ENCODE results near the gene UPF1. TPM values are rescaled to one million over a fixed set of nuclear protein-coding genes. Genes with fewer than 3 reads are reported as not detected.

Gene UPF1
- total RNA-seq, 4 donors from 2014 or later = 84.2 to 153 (median 91.9) TPM

DNA sequence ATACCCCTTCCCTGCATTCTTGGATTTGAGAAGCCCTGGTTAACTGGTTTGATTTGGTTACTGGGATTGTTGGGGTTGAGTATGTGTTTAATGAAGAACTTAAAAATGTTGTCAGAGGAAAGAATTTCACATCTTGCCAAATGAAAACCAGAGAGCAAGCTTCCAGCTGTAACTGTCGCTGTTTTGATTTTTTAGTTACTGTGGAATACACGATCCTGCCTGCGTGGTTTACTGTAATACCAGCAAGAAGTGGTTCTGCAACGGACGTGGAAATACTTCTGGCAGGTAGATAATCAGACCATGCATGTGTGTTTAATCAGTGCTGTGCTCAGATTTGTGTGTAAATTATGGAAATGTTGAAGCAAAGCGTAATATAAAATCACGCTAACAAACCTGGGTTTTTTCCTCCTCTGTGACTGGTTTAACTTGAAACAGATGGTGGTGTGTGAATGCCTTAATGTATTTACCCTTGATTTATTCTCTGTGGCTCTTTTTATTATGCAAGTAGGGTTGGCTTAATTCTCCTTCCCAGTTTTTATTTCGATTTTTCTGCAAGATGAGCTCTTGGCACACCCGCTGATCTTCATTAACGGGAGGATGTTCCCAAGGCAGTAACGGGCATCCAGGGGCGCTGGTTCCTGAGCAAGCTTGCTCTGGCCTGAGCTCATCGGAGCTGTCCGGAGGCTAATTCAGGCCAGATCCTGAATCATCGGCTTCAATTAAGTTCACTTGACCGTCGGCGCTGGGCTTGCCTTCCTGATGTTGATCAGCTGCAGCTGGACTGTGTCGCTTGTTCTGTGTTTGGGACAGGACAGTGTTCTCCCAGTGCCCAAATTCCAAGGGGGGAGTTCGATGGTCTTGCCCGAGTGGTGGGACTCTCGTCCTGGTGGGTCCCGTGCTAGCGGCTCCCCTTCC, 16.0 kb downstream of the UPF1 start:
- H3K27me3 ChIP-seq = no peaks in the 10 kb centered on the region
- intact Hi-C loops (cut with DNase I; ENCODE audit: low total_unique reads) = loop anchor here (5.0 kb wide), 1 partner anchor 256 kb away; no protein-coding TSS in a partner anchor
- H3K4me3 ChIP-seq = no peak overlapping the region
- in situ Hi-C loops (cut with MboI; ENCODE audit: low pct_ligation_motif_present in 1 of 4, low pct_unique_long_range_greater_than_20kb in 1 of 4, low sequenced_read_pairs in 3 of 4) = loop anchor here in 3 of 4 donors (10.0 to 25.0 kb wide), 3 partner anchors 253 to 386 kb away; partner anchors contain the start of gene REX1BD (in 2 of the 3)
- peak overlapping the region; percentile 53 to 78 (median 69) for H3K27ac ChIP-seq
- H3K36me3 ChIP-seq = peaks cover 0 to 27% (median 11%) of the 10 kb centered on the region in 4 donors
- DNase-seq = no peak
- peaks cover 20 to 44% (median 36%) of the 10 kb centered on the region in 4 donors for H3K4me1 ChIP-seq
- TF ChIP-seq POLR2A (IDR thresholded peaks at IDR 0.05) = no peak
- TF ChIP-seq CTCF (IDR thresholded peaks at IDR 0.05) = no peak
- TF ChIP-seq EP300 (IDR thresholded peaks at IDR 0.05; ENCODE audit: low read depth) = no peak
- no peak for TF ChIP-seq POLR2AphosphoS5 (IDR thresholded peaks at IDR 0.05)
- H3K9me3 ChIP-seq = no peaks in the 10 kb centered on the region
- 79 to 80% methylated on average over 3 to 24 of the region's 24 CpGs for WGBS, 2 donors (ENCODE audit: low coverage in 1 of 2)

DNA sequence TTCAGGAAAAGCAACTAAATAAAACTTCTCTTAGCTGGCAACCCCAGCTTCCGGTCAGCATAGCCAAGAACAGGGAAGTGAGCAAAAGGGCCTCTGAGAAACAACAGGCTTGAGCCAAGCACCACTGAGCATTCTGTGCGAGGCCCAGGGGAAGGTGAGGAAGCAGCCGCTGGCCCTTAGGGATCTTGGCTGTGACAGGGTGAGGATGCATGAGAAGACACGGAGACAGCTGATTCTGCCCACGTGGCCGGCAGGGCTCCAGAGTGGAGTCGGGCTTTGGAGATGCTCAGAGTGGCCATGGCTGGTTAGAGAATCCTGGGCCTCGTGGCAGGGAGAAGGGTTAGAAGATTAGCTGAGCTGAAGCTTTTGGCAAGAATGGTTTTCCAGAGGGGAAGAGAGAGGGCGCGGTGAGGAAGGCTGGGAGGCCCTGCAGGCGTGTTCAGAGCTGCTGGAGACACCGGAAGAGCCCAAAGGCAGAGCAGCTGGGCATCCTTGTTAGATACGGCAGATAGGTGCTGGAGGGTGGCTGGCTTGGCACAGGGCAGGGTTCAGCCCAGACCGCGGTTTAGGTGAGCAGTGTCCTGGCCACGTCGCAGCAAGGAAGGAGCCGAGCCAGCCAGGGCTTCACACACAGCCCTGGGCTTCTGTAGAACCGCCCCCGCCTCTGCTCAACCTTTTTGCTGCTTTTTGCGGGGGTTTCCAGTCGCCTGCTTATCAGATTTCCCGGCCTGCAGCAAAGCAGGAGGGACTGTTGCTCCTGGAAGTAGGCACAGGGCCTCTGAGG, 17.3 kb downstream of the UPF1 start:
- intact Hi-C loops (cut with DNase I; ENCODE audit: low total_unique reads) (loop anchor here (5.0 kb wide), 1 partner anchor 257 kb away; no protein-coding TSS in a partner anchor), in situ Hi-C loops (cut with MboI; ENCODE audit: low pct_ligation_motif_present in 1 of 4, low pct_unique_long_range_greater_than_20kb in 1 of 4, low sequenced_read_pairs in 3 of 4) (loop anchor here in 3 of 4 donors (10.0 to 25.0 kb wide), 3 partner anchors 254 to 387 kb away; partner anchors contain the start of gene REX1BD (in 2 of the 3))
- DNase-seq = peak; percentile 49
- Histone ChIP-seq H3K4me3 (no peak overlapping the region), H3K4me1 (peaks cover 20 to 40% (median 34%) of the 10 kb centered on the region in 4 donors), H3K27ac (peak overlapping the region; percentile 53 to 78 (median 69)), H3K9me3 (no peaks in the 10 kb centered on the region), H3K27me3 (no peaks in the 10 kb centered on the region), H3K36me3 (peaks cover 0 to 32% (median 16%) of the 10 kb centered on the region in 4 donors)
- 72 to 89% methylated on average over 7 to 23 of the region's 23 CpGs for WGBS, 2 donors (ENCODE audit: low coverage in 1 of 2)
- TF ChIP-seq EP300 (IDR thresholded peaks at IDR 0.05; ENCODE audit: low read depth) = no peak
- TF ChIP-seq POLR2AphosphoS5 (IDR thresholded peaks at IDR 0.05) = peak in 1 of 3 donors; percentile 8

DNA sequence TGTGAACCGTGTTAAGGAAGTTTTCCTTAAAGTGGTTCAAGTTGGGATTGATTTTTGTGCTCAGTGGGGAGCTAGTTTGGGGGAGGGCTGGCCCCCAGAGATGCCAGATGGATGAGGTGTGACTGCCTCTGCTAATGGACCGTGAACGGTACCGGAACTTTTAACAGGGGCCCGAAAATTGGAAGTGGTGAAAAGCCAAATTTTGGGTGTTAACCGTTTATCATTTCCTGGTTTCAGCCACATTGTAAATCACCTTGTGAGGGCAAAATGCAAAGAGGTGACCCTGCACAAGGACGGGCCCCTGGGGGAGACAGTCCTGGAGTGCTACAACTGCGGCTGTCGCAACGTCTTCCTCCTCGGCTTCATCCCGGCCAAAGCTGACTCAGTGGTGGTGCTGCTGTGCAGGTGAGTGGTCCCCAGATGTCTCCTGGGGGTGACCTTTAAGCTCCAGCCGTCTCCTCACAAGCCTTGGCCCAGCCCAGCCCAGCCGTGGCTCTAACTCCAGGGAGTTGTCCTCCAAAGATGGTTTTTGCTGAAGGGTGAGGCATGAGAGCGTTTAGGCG, 18.2 kb downstream of the UPF1 start:
- intact Hi-C loops (cut with DNase I; ENCODE audit: low total_unique reads) = loop anchor here (5.0 to 10.0 kb wide), 2 partner anchors 258 to 405 kb away; no protein-coding TSS in a partner anchor

More for the DNA sequence above, 18.2 kb downstream of the UPF1 start:
- in situ Hi-C loops (cut with MboI; ENCODE audit: low pct_ligation_motif_present in 1 of 4, low pct_unique_long_range_greater_than_20kb in 1 of 4, low sequenced_read_pairs in 3 of 4) = loop anchor here (10.0 to 25.0 kb wide), 4 partner anchors 255 to 405 kb away; partner anchors contain the start of gene REX1BD (in 2 of the 4)
- no peaks in the 10 kb centered on the region for H3K9me3 ChIP-seq
- H3K36me3 ChIP-seq = peaks cover 0 to 36% (median 18%) of the 10 kb centered on the region in 4 donors
- peaks cover 20 to 37% (median 33%) of the 10 kb centered on the region in 4 donors for H3K4me1 ChIP-seq
- TF ChIP-seq POLR2A (IDR thresholded peaks at IDR 0.05) (no peak), EP300 (IDR thresholded peaks at IDR 0.05; ENCODE audit: low read depth) (no peak), CTCF (IDR thresholded peaks at IDR 0.05) (no peak), POLR2AphosphoS5 (IDR thresholded peaks at IDR 0.05) (no peak)
- no peaks in the 10 kb centered on the region for H3K27me3 ChIP-seq
- WGBS, 2 donors (ENCODE audit: low coverage in 1 of 2) = 65 to 77% methylated on average over 5 to 16 of the region's 16 CpGs
- no peak for DNase-seq
- no peak overlapping the region for H3K4me3 ChIP-seq
- peak overlapping the region; percentile 53 to 78 (median 69) for H3K27ac ChIP-seq

All from transverse colon (tissue), 4 donors.